Measurements from ENCODE around the gene DLEC1. TPM values are rescaled to one million over a fixed set of nuclear protein-coding genes. Genes with fewer than 3 reads are reported as not detected.

The DLEC1 gene
- total and polyA plus RNA-seq, 9 of the 15 experiments (the other 6 are each of a cell fraction or from before 2014, with no cell fraction given), result 0.07 to 0.08 TPM; not detected in 7

DNA sequence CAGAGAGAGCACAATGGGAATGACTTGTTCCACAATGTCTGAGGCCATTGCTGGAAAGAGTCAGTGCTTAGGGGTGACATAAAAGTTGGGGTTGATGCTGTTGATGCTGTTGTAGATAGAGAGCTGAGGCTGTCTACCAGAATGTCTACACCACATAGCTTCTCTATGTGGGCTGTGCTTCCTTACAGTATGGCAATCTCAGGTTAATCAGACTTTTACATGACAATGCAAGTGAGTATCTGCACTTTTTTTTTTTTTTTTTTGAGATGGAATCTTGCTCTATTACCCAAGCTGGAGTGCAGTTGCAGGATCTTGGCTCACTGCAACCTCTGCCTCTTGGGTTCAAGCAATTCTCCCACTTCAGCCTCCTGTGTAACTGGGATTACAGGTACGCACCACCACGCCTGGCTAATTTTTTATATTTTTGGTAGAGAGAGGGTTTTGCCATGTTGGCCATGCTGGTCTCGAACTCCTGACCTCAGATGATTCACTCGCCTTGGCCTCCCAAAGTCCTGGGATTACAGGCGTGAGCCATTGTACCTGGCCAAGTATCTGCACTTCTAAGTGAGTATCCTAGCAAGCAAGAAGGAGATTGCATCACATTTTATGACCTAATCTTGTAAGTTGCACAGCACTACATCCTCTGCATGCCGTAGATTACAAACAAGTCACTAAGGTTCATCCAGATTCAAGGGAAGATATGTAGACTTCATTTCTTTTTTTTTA, 28.7 kb downstream of the DLEC1 start (continued):
- TF ChIP-seq HDAC6 (IDR thresholded peaks at IDR 0.05; ENCODE audit: low read depth, low read length) (no peak), ZNF175 (CRISPR knock-in tag; IDR thresholded peaks at IDR 0.05; ENCODE audit: low read depth) (no peak), MAFK (IDR thresholded peaks at IDR 0.05; ENCODE audit: low read length) (no peak), TBP (optimal IDR thresholded peaks at IDR 0.05; ENCODE audit: low read depth, low read length) (peak; percentile 61), MAFG (tag; conservative IDR thresholded peaks at IDR 0.05) (no peak), ZNF133 (CRISPR knock-in tag; IDR thresholded peaks at IDR 0.05) (no peak), HNRNPL (IDR thresholded peaks at IDR 0.05; ENCODE audit: low read depth, low read length) (no peak), NFXL1 (CRISPR knock-in tag; IDR thresholded peaks at IDR 0.05) (no peak), JUND (IDR thresholded peaks at IDR 0.05; ENCODE audit: borderline replicate concordance, low read depth, low read length) (peak; percentile 72), JUND (tag; IDR thresholded peaks at IDR 0.05; ENCODE audit: borderline replicate concordance, low read depth, low read length) (no peak), ATF7 (IDR thresholded peaks at IDR 0.05) (peak; percentile 93), ZNF764 (CRISPR knock-in tag; IDR thresholded peaks at IDR 0.05; ENCODE audit: low read depth) (no peak)
- TF ChIP-seq, protein P1, sequence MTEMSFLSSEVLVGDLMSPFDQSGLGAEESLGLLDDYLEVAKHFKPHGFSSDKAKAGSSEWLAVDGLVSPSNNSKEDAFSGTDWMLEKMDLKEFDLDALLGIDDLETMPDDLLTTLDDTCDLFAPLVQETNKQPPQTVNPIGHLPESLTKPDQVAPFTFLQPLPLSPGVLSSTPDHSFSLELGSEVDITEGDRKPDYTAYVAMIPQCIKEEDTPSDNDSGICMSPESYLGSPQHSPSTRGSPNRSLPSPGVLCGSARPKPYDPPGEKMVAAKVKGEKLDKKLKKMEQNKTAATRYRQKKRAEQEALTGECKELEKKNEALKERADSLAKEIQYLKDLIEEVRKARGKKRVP (CRISPR knock-in tag; IDR thresholded peaks at IDR 0.05), result peak; percentile 70
- TF ChIP-seq, protein P2, sequence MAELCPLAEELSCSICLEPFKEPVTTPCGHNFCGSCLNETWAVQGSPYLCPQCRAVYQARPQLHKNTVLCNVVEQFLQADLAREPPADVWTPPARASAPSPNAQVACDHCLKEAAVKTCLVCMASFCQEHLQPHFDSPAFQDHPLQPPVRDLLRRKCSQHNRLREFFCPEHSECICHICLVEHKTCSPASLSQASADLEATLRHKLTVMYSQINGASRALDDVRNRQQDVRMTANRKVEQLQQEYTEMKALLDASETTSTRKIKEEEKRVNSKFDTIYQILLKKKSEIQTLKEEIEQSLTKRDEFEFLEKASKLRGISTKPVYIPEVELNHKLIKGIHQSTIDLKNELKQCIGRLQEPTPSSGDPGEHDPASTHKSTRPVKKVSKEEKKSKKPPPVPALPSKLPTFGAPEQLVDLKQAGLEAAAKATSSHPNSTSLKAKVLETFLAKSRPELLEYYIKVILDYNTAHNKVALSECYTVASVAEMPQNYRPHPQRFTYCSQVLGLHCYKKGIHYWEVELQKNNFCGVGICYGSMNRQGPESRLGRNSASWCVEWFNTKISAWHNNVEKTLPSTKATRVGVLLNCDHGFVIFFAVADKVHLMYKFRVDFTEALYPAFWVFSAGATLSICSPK (IDR thresholded peaks at IDR 0.05; ENCODE audit: borderline replicate concordance), result no peak
- TF ChIP-seq, protein P3, sequence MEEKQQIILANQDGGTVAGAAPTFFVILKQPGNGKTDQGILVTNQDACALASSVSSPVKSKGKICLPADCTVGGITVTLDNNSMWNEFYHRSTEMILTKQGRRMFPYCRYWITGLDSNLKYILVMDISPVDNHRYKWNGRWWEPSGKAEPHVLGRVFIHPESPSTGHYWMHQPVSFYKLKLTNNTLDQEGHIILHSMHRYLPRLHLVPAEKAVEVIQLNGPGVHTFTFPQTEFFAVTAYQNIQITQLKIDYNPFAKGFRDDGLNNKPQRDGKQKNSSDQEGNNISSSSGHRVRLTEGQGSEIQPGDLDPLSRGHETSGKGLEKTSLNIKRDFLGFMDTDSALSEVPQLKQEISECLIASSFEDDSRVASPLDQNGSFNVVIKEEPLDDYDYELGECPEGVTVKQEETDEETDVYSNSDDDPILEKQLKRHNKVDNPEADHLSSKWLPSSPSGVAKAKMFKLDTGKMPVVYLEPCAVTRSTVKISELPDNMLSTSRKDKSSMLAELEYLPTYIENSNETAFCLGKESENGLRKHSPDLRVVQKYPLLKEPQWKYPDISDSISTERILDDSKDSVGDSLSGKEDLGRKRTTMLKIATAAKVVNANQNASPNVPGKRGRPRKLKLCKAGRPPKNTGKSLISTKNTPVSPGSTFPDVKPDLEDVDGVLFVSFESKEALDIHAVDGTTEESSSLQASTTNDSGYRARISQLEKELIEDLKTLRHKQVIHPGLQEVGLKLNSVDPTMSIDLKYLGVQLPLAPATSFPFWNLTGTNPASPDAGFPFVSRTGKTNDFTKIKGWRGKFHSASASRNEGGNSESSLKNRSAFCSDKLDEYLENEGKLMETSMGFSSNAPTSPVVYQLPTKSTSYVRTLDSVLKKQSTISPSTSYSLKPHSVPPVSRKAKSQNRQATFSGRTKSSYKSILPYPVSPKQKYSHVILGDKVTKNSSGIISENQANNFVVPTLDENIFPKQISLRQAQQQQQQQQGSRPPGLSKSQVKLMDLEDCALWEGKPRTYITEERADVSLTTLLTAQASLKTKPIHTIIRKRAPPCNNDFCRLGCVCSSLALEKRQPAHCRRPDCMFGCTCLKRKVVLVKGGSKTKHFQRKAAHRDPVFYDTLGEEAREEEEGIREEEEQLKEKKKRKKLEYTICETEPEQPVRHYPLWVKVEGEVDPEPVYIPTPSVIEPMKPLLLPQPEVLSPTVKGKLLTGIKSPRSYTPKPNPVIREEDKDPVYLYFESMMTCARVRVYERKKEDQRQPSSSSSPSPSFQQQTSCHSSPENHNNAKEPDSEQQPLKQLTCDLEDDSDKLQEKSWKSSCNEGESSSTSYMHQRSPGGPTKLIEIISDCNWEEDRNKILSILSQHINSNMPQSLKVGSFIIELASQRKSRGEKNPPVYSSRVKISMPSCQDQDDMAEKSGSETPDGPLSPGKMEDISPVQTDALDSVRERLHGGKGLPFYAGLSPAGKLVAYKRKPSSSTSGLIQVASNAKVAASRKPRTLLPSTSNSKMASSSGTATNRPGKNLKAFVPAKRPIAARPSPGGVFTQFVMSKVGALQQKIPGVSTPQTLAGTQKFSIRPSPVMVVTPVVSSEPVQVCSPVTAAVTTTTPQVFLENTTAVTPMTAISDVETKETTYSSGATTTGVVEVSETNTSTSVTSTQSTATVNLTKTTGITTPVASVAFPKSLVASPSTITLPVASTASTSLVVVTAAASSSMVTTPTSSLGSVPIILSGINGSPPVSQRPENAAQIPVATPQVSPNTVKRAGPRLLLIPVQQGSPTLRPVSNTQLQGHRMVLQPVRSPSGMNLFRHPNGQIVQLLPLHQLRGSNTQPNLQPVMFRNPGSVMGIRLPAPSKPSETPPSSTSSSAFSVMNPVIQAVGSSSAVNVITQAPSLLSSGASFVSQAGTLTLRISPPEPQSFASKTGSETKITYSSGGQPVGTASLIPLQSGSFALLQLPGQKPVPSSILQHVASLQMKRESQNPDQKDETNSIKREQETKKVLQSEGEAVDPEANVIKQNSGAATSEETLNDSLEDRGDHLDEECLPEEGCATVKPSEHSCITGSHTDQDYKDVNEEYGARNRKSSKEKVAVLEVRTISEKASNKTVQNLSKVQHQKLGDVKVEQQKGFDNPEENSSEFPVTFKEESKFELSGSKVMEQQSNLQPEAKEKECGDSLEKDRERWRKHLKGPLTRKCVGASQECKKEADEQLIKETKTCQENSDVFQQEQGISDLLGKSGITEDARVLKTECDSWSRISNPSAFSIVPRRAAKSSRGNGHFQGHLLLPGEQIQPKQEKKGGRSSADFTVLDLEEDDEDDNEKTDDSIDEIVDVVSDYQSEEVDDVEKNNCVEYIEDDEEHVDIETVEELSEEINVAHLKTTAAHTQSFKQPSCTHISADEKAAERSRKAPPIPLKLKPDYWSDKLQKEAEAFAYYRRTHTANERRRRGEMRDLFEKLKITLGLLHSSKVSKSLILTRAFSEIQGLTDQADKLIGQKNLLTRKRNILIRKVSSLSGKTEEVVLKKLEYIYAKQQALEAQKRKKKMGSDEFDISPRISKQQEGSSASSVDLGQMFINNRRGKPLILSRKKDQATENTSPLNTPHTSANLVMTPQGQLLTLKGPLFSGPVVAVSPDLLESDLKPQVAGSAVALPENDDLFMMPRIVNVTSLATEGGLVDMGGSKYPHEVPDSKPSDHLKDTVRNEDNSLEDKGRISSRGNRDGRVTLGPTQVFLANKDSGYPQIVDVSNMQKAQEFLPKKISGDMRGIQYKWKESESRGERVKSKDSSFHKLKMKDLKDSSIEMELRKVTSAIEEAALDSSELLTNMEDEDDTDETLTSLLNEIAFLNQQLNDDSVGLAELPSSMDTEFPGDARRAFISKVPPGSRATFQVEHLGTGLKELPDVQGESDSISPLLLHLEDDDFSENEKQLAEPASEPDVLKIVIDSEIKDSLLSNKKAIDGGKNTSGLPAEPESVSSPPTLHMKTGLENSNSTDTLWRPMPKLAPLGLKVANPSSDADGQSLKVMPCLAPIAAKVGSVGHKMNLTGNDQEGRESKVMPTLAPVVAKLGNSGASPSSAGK (IDR thresholded peaks at IDR 0.05), result no peak
